ENCODE results near the gene MATN3. TPM values are rescaled to one million over a fixed set of nuclear protein-coding genes. Genes with fewer than 3 reads are reported as not detected.
A peak's percentile ranks its signal among the peaks of the same experiment; 100 is the strongest.

Gene MATN3
- total and polyA plus RNA-seq, 7 donors = 0.32 to 0.82 (median 0.55) TPM; not detected in 2

DNA sequence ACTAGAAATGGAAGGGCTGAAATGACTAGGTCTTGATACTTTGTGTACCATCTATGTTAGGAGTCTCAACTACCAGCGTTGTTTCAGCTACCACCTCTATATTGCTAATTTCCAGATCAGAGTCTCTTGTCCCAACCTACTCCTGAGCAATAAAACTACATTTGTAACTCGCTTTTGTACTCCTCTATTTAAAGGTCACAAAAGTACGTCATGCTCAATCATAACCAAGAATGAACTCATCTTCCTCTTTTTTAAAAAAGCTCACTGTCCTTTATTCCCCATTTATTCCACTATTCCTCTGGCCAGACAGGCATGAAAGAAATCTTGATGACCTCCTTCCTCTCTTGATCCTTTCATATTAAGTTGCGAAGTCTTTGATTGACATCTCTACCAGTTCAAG, 11.2 kb upstream of the MATN3 start:
- 90 to 95% methylated on average over 4 of the region's 4 CpGs for WGBS, 2 donors
- no peak overlapping the region for H3K27ac ChIP-seq
- no peak overlapping the region for H3K4me3 ChIP-seq
- no peak for DNase-seq
- intact Hi-C loops (cut with DNase I) = no loop called here
- H3K36me3 ChIP-seq = peaks cover 0 to 9% (median 3%) of the 10 kb centered on the region in 4 donors
- no peaks in the 10 kb centered on the region for H3K9me3 ChIP-seq
- H3K27me3 ChIP-seq = no peaks in the 10 kb centered on the region
- peaks cover 0 to 18% (median 12%) of the 10 kb centered on the region in 4 donors for H3K4me1 ChIP-seq
- TF ChIP-seq EP300 (IDR thresholded peaks at IDR 0.05) (no peak), POLR2AphosphoS5 (IDR thresholded peaks at IDR 0.05) (no peak), POLR2A (IDR thresholded peaks at IDR 0.05) (no peak), CTCF (IDR thresholded peaks at IDR 0.05) (no peak)

GRCh38 chr2:20021405-20022009, 9.0 kb upstream of the MATN3 start:
- no peak for DNase-seq
- intact Hi-C loops (cut with DNase I) = no loop called here
- TF ChIP-seq POLR2A (IDR thresholded peaks at IDR 0.05) = no peak
- TF ChIP-seq CTCF (IDR thresholded peaks at IDR 0.05) = no peak
- TF ChIP-seq POLR2AphosphoS5 (IDR thresholded peaks at IDR 0.05) = no peak
- no peak for TF ChIP-seq EP300 (IDR thresholded peaks at IDR 0.05)
- H3K4me3 ChIP-seq = no peak overlapping the region
- 88 to 92% methylated on average over 3 of the region's 3 CpGs for WGBS, 2 donors
- H3K27me3 ChIP-seq = no peaks in the 10 kb centered on the region
- H3K9me3 ChIP-seq = no peaks in the 10 kb centered on the region
- no peaks in the 10 kb centered on the region for H3K36me3 ChIP-seq
- H3K4me1 ChIP-seq = no peaks in the 10 kb centered on the region
- no peak overlapping the region for H3K27ac ChIP-seq

DNA sequence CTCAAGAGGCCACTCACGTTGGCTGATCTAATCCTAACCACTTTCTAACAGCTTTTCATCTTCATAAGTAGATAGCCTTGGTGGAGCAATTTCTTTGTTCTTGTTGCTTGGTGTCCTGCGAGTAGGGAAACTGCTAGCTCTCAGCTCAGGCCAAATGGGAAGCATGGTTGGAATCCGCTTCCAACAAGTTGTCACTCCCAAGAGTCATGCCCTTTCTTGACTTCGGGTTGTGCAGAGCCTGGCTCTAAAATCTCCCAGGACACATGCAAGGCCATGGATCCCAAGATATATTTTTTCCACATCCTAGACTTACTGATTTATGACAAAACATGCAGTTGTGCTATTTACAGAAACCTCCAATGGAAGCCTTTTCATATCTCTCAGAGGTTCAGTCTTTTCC, 7.3 kb upstream of the MATN3 start:
- TF ChIP-seq EP300 (IDR thresholded peaks at IDR 0.05) (no peak), CTCF (IDR thresholded peaks at IDR 0.05) (no peak), POLR2AphosphoS5 (IDR thresholded peaks at IDR 0.05) (no peak), POLR2A (IDR thresholded peaks at IDR 0.05) (no peak)
- H3K9me3 ChIP-seq = no peaks in the 10 kb centered on the region
- WGBS, 2 donors = 95 to 96% methylated on average over 4 of the region's 4 CpGs
- intact Hi-C loops (cut with DNase I) = no loop called here
- H3K4me1 ChIP-seq = no peaks in the 10 kb centered on the region
- H3K27me3 ChIP-seq = no peaks in the 10 kb centered on the region
- H3K27ac ChIP-seq = no peak overlapping the region
- DNase-seq = no peak
- H3K36me3 ChIP-seq = no peaks in the 10 kb centered on the region
- H3K4me3 ChIP-seq = no peak overlapping the region

- Histone ChIP-seq H3K27me3 (no peaks in the 10 kb centered on the region), H3K9me3 (no peaks in the 10 kb centered on the region), H3K27ac (peak overlapping the region in 2 of 4 donors; percentile 36 to 49), H3K4me3 (no peak overlapping the region), H3K4me1 (no peaks in the 10 kb centered on the region), H3K36me3 (no peaks in the 10 kb centered on the region)
- intact Hi-C loops (cut with DNase I) = no loop called here
- TF ChIP-seq EP300 (IDR thresholded peaks at IDR 0.05) = no peak
- no peak for TF ChIP-seq CTCF (IDR thresholded peaks at IDR 0.05)
- TF ChIP-seq POLR2A (IDR thresholded peaks at IDR 0.05) = no peak
- no peak for TF ChIP-seq POLR2AphosphoS5 (IDR thresholded peaks at IDR 0.05)
- 93 to 96% methylated on average over 2 of the region's 2 CpGs for WGBS, 2 donors
- no peak for DNase-seq
Observed at GRCh38 chr2:20018601-20019152, 6.2 kb upstream of the MATN3 start.

DNA sequence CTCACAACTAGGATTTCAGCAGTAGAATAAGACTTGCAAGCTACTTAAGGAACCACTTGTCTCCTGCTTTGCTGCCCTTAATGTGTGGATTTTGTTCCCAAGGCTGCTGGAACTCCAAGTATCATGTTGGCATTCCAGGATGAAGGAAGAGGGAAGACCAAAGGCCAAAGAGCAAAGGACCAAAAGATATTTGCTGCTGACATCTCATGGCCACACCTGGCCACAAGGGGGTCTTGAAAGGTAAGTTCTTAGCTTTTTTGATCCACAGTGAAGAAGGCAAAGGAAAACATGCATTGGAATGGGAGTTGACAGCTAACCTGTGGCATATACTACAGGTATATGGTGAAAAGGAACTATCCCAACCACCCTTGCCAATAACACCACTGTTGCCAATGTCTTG, 3.9 kb upstream of the MATN3 start:
- H3K4me3 ChIP-seq = no peak overlapping the region
- no peaks in the 10 kb centered on the region for H3K36me3 ChIP-seq
- TF ChIP-seq CTCF (IDR thresholded peaks at IDR 0.05) = no peak
- no peak for TF ChIP-seq POLR2A (IDR thresholded peaks at IDR 0.05)
- TF ChIP-seq POLR2AphosphoS5 (IDR thresholded peaks at IDR 0.05) = no peak
- no peak for TF ChIP-seq EP300 (IDR thresholded peaks at IDR 0.05)
- H3K27me3 ChIP-seq = no peaks in the 10 kb centered on the region
- H3K9me3 ChIP-seq = no peaks in the 10 kb centered on the region
- no peak for DNase-seq
- H3K27ac ChIP-seq = no peak overlapping the region
- H3K4me1 ChIP-seq = peaks cover 0 to 17% (median 10%) of the 10 kb centered on the region in 4 donors
- intact Hi-C loops (cut with DNase I) = no loop called here
